A673 (cell line): ENCODE measurements around the gene KCNK15. TPM values are rescaled to one million over a fixed set of nuclear protein-coding genes. Genes with fewer than 3 reads are reported as not detected.

Experiments used
- BruUV-seq: library from RNA; stranded (reverse); fragments of 400-500 nt; replicated peaks from 2 replicates; lab custom pipeline; 2021; lab: Mats Ljungman, UMichigan
- CTCF ChIA-PET: fragments of 300-600 bp; sonication (Branson Sonifier 250); formaldehyde crosslinking; loops from one replicate; lab custom pipeline; 2022; ENCODE audit warnings: antibody characterized with exemption; lab: Charles Lee
- POLR2A ChIA-PET: fragments of 300-600 bp; sonication (Branson Sonifier 250); formaldehyde crosslinking; loops from one replicate; lab custom pipeline; 2022; ENCODE audit warnings: antibody characterized with exemption; ENCODE audit not compliant: low non-redundant PET; lab: Charles Lee
- DNase-seq: peaks from one replicate; pipeline ENCODE4 v3.0.0-alpha.2; 2015; ENCODE audit warnings: low spot score
- H3K27ac ChIP-seq: fragments of 200-600 bp; sonication (generic); 2 replicates; pipeline ENCODE4 v1.5.1; 2016; ENCODE audit warnings: mixed run types, low read depth, mild to moderate bottlenecking, mixed read lengths, antibody characterized with exemption, low read length; ENCODE audit not compliant: poor library complexity, severe bottlenecking
- H3K27me3 ChIP-seq: fragments of 200-600 bp; sonication (generic); replicated peaks from 2 replicates; pipeline ENCODE4 v1.6.1; 2017; ENCODE audit warnings: mixed run types, low read depth, mild to moderate bottlenecking, mixed read lengths, antibody characterized with exemption, low read length; ENCODE audit not compliant: insufficient read depth, poor library complexity
- H3K36me3 ChIP-seq: fragments of 200-600 bp; sonication (generic); 2 replicates; pipeline ENCODE4 v1.6.1; 2016; ENCODE audit warnings: mixed run types, mild to moderate bottlenecking, mixed read lengths, antibody characterized with exemption, low read length; ENCODE audit not compliant: insufficient read depth, poor library complexity, severe bottlenecking
- H3K4me1 ChIP-seq: fragments of 200-600 bp; sonication (generic); 2 replicates; pipeline ENCODE4 v1.6.1; 2017; ENCODE audit warnings: mixed run types, mild to moderate bottlenecking, mixed read lengths, antibody characterized with exemption, low read length; ENCODE audit not compliant: insufficient read depth, poor library complexity, severe bottlenecking
- H3K4me3 ChIP-seq: fragments of 200-600 bp; sonication (generic); 2 replicates; pipeline ENCODE4 v1.5.1; 2016; ENCODE audit warnings: low read depth, mixed run types, mild to moderate bottlenecking, mixed read lengths, low read length; ENCODE audit not compliant: poor library complexity, severe bottlenecking
- H3K9me3 ChIP-seq: fragments of 200-600 bp; sonication (generic); 2 replicates; pipeline ENCODE4 v1.6.1; 2016; ENCODE audit warnings: mixed run types, low read depth, mild to moderate bottlenecking, mixed read lengths, antibody characterized with exemption, low read length; ENCODE audit not compliant: poor library complexity, severe bottlenecking
- CTCF ChIP-seq: fragments of 300-800, 200-600 bp; sonication (generic); conservative IDR thresholded peaks from 2 replicates; pipeline ENCODE4 v1.5.1; 2017; ENCODE audit warnings: low read depth, mild to moderate bottlenecking, antibody characterized with exemption, low read length, moderate library complexity, mixed read lengths
- EZH2 ChIP-seq: fragments of 200-600 bp; sonication (generic); IDR thresholded peaks from 2 replicates; pipeline ENCODE4 v1.6.1; 2017; ENCODE audit warnings: borderline replicate concordance, low read depth, mild to moderate bottlenecking, mixed read lengths, antibody characterized with exemption, low read length; ENCODE audit not compliant: poor library complexity, severe bottlenecking
- intact Hi-C: fragments of 100-400 bp; cut with micrococcal nuclease; formaldehyde crosslinking; loops from one replicate; pipeline ENCODE4 v1.10.0; 2022; ENCODE audit not compliant: unreplicated experiment
- total RNA-seq: library from RNA; stranded (reverse); gene quantifications from 2 replicates; pipeline ENCODE4 v1.2.3, GENCODE V29; 2021

The KCNK15 gene
- total RNA-seq, 1 experiment from 2014 or later = not detected

GRCh38 chr20:44754554-44754953 lies 8.9 kb downstream of the KCNK15 start:
- TF ChIP-seq EZH2 (no peak), CTCF (no peak)
- Histone ChIP-seq H3K4me3 (no peak overlapping the region), H3K27me3 (peaks cover 8% of the 10 kb centered on the region), H3K4me1 (no peaks in the 10 kb centered on the region), H3K9me3 (no peaks in the 10 kb centered on the region), H3K27ac (no peak overlapping the region), H3K36me3 (no peaks in the 10 kb centered on the region)
- ChIA-PET POLR2A (no interaction called here), CTCF (interaction anchor here (1.2 kb wide), 1 partner anchor 31 kb away, joined by 3 read pairs; no protein-coding TSS in a partner anchor)
- DNase-seq = no peak
- no TSS peak for BruUV-seq
- intact Hi-C loops = no loop called here

- no TSS peak for BruUV-seq
- no peak for DNase-seq
- Histone ChIP-seq H3K27ac (no peak overlapping the region), H3K9me3 (no peaks in the 10 kb centered on the region), H3K36me3 (no peaks in the 10 kb centered on the region), H3K4me3 (no peak overlapping the region), H3K27me3 (no peaks in the 10 kb centered on the region), H3K4me1 (no peaks in the 10 kb centered on the region)
- intact Hi-C loops = no loop called here
- TF ChIP-seq EZH2 (no peak), CTCF (no peak)
- POLR2A ChIA-PET = no interaction called here
- CTCF ChIA-PET = no interaction called here
These were observed 10.5 kb downstream of the KCNK15 start for GRCh38 chr20:44756011-44756688.

GRCh38 chr20:44756956-44757355 lies 11.3 kb downstream of the KCNK15 start:
- POLR2A ChIA-PET = no interaction called here
- BruUV-seq = no TSS peak
- Histone ChIP-seq H3K27me3 (no peaks in the 10 kb centered on the region), H3K9me3 (no peaks in the 10 kb centered on the region), H3K4me1 (no peaks in the 10 kb centered on the region), H3K36me3 (no peaks in the 10 kb centered on the region), H3K27ac (no peak overlapping the region), H3K4me3 (no peak overlapping the region)
- TF ChIP-seq EZH2 (no peak), CTCF (no peak)
- no peak for DNase-seq
- intact Hi-C loops = no loop called here
- CTCF ChIA-PET = no interaction called here
